HCT116 (cell line): ENCODE results near the gene TIMM10B.

ENCODE experiments used
- EZH2phosphoT487 ChIP-seq: fragments of 200-600 bp; IDR thresholded peaks from 2 replicates; pipeline ENCODE4 v1.6.1; 2018; ENCODE audit warnings: antibody characterized with exemption, borderline replicate concordance
- POLR2A ChIP-seq: IDR thresholded peaks from 2 replicates; pipeline ENCODE4 v1.7.0; 2011; ENCODE audit warnings: borderline replicate concordance; ENCODE audit not compliant: insufficient read depth, insufficient read length; ENCODE audit errors: extremely low read depth
- POLR2AphosphoS5 ChIP-seq: IDR thresholded peaks from 2 replicates; pipeline ENCODE4 v1.6.1; 2011; ENCODE audit warnings: mild to moderate bottlenecking, low read depth, low read length, moderate library complexity
- TF ChIP-seq, protein P1 (sequence below), 3 experiments: fragments of 200-600 bp in 1 of 3; sonication (generic) in 1 of 3; IDR thresholded peaks in 2 of 3; conservative IDR thresholded peaks in 1 of 3; 2 replicates each; pipeline ENCODE4 v1.5.1; 2012 to 2017; ENCODE audit warnings: low read depth in 2 of 3, low read length in 2 of 3, antibody characterized with exemption in 1 of 3, borderline replicate concordance in 1 of 3, control low read depth in 1 of 3, mild to moderate bottlenecking in 1 of 3, mixed read lengths in 1 of 3, mixed run types in 1 of 3, moderate library complexity in 1 of 3; ENCODE audit not compliant: insufficient read depth in 1 of 3
- TF ChIP-seq, protein P2 (sequence below): IDR thresholded peaks from 2 replicates; pipeline ENCODE4 v1.6.1; 2012

DNA sequence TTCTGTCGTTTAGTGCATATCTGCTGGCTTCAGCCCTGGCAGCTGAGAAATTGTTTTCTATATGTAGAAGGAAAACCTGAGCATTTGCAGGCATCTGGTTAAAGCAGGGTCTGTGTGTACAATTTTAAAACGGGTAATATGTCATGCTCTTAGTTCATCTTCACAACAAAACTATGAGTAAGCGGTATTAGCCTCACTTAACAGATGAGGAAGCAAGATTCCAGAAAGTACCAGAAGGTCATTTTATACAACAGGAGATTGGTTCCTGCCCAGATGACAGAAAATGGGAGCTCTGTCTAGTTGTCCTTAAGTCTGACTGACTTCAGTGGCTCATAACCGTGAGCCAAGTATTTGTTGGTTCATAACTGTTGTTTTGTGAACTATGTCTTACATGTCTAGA is 1.1 kb downstream of the TIMM10B start:
- no peak for TF ChIP-seq POLR2A
- TF ChIP-seq, protein P1, sequence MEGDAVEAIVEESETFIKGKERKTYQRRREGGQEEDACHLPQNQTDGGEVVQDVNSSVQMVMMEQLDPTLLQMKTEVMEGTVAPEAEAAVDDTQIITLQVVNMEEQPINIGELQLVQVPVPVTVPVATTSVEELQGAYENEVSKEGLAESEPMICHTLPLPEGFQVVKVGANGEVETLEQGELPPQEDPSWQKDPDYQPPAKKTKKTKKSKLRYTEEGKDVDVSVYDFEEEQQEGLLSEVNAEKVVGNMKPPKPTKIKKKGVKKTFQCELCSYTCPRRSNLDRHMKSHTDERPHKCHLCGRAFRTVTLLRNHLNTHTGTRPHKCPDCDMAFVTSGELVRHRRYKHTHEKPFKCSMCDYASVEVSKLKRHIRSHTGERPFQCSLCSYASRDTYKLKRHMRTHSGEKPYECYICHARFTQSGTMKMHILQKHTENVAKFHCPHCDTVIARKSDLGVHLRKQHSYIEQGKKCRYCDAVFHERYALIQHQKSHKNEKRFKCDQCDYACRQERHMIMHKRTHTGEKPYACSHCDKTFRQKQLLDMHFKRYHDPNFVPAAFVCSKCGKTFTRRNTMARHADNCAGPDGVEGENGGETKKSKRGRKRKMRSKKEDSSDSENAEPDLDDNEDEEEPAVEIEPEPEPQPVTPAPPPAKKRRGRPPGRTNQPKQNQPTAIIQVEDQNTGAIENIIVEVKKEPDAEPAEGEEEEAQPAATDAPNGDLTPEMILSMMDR (IDR thresholded peaks at IDR 0.05 in 2 of 3, conservative IDR thresholded peaks at IDR 0.05 in 1 of 3; ENCODE audit: borderline replicate concordance in 1 of 3, insufficient read depth in 1 of 3, low read depth in 2 of 3, low read length in 2 of 3): no peak
- no peak for TF ChIP-seq POLR2AphosphoS5
- TF ChIP-seq, protein P2, sequence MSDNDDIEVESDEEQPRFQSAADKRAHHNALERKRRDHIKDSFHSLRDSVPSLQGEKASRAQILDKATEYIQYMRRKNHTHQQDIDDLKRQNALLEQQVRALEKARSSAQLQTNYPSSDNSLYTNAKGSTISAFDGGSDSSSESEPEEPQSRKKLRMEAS: no peak
- no peak for TF ChIP-seq EZH2phosphoT487
